Hepatocyte (in vitro differentiated cells): ENCODE measurements around the gene DES. TPM values are rescaled to one million over a fixed set of nuclear protein-coding genes. Genes with fewer than 3 reads are reported as not detected.
A peak's percentile ranks its signal among the peaks of the same experiment; 100 is the strongest.
"Not testable (repeated sequence)": the region's sequence is repeated elsewhere in the genome, so short reads cannot be mapped to it uniquely, and the experiment has no call there.

ENCODE experiments used
- DNase-seq: peaks from one replicate; pipeline ENCODE4 v3.0.0-alpha.2; 2016; ENCODE audit warnings: low spot score
- H2AFZ ChIP-seq: fragments of 200-600 bp; sonication (generic); 2 replicates; pipeline ENCODE4 v1.6.0; 2016; ENCODE audit warnings: antibody characterized with exemption, mild to moderate bottlenecking
- H3K27ac ChIP-seq: fragments of 200-600 bp; sonication (generic); 2 replicates; pipeline ENCODE4 v1.5.1; 2016; ENCODE audit warnings: mild to moderate bottlenecking
- H3K27me3 ChIP-seq: fragments of 200-600 bp; sonication (generic); 2 replicates; pipeline ENCODE4 v1.6.1; 2016
- H3K36me3 ChIP-seq: fragments of 200-600 bp; sonication (generic); replicated peaks from 2 replicates; pipeline ENCODE4 v1.5.1; 2016; ENCODE audit warnings: low read depth; ENCODE audit not compliant: insufficient read depth
- H3K4me1 ChIP-seq: fragments of 200-600 bp; sonication (generic); 2 replicates; pipeline ENCODE4 v1.5.1; 2016; ENCODE audit warnings: mild to moderate bottlenecking, moderate library complexity; ENCODE audit not compliant: insufficient read depth
- H3K4me2 ChIP-seq: fragments of 200-600 bp; sonication (generic); 2 replicates; pipeline ENCODE4 v1.6.0; 2016
- H3K4me3 ChIP-seq: fragments of 200-600 bp; sonication (generic); 2 replicates; pipeline ENCODE4 v1.5.1; 2016; ENCODE audit warnings: mild to moderate bottlenecking
- H3K79me2 ChIP-seq: fragments of 200-600 bp; sonication (generic); 2 replicates; pipeline ENCODE4 v1.6.0; 2017; ENCODE audit warnings: mild to moderate bottlenecking
- H3K9me2 ChIP-seq: fragments of 200-600 bp; sonication (generic); replicated peaks from 2 replicates; pipeline ENCODE4 v1.6.0; 2017; ENCODE audit warnings: mild to moderate bottlenecking; ENCODE audit not compliant: insufficient read depth
- H3K9me3 ChIP-seq: fragments of 200-600 bp; sonication (generic); 2 replicates; pipeline ENCODE4 v1.5.1; 2016; ENCODE audit warnings: low read depth, mild to moderate bottlenecking
- H4K20me1 ChIP-seq: fragments of 200-600 bp; sonication (generic); 2 replicates; pipeline ENCODE4 v1.6.0; 2016; ENCODE audit warnings: mild to moderate bottlenecking; ENCODE audit not compliant: insufficient read depth, poor library complexity, severe bottlenecking
- CTCF ChIP-seq: fragments of 200-600 bp; sonication (generic); IDR thresholded peaks from 2 replicates; pipeline ENCODE4 v1.5.1; 2016; ENCODE audit warnings: antibody characterized with exemption, mild to moderate bottlenecking; ENCODE audit not compliant: poor library complexity
- EZH2 ChIP-seq: fragments of 200-600 bp; sonication (generic); IDR thresholded peaks from 2 replicates; pipeline ENCODE4 v1.6.1; 2016; ENCODE audit warnings: antibody characterized with exemption, mild to moderate bottlenecking, borderline replicate concordance
- EZH2phosphoT487 ChIP-seq: fragments of 200-600 bp; sonication (generic); IDR thresholded peaks from one replicate; pipeline ENCODE4 v1.6.1; 2018; ENCODE audit warnings: antibody characterized with exemption, mild to moderate bottlenecking, low read depth, moderate library complexity; ENCODE audit not compliant: unreplicated experiment, severe bottlenecking
- WGBS: methylation state at CpG from one replicate; pipeline ENCODE4 v1.1.6; 2016; ENCODE audit warnings: low lambda C conversion rate; ENCODE audit errors: missing lambda C conversion rate; 5-methylcytosine and 5-hydroxymethylcytosine counted together
- polyA plus RNA-seq: library from polyadenylated mRNA; unstranded; fragments of >200 nt; fragmentation: Nextera tagmentation; extraction: Ambion mirVana; gene quantifications from 2 replicates; pipeline ENCODE4 v1.2.1, GENCODE V29; 2016
- total RNA-seq: library from RNA; depleted of rRNA; stranded (reverse); fragments of >200 nt; gene quantifications from 2 replicates; pipeline ENCODE4 v1.2.3, GENCODE V29; 2014

Gene DES
- total and polyA plus RNA-seq, 2 experiments from 2014 or later, result 60.9 to 103 TPM

GRCh38 chr2:219406861-219407230 is 11.3 kb upstream of the DES start:
- 62% methylated on average over 3 of the region's 3 CpGs for WGBS
- H4K20me1 ChIP-seq, result no peaks in the 10 kb centered on the region
- H3K4me1 ChIP-seq, result peaks cover 23% of the 10 kb centered on the region
- DNase-seq, result peak; percentile 72
- no peak overlapping the region for H3K4me3 ChIP-seq
- H3K36me3 ChIP-seq, result no peaks in the 10 kb centered on the region
- H3K9me3 ChIP-seq, result no peaks in the 10 kb centered on the region
- no peaks in the 10 kb centered on the region for H3K9me2 ChIP-seq
- H3K27ac ChIP-seq, result peak overlapping the region; percentile 79
- H3K4me2 ChIP-seq, result no peak overlapping the region
- TF ChIP-seq EZH2 (no peak), EZH2phosphoT487 (no peak), CTCF (no peak)
- no peaks in the 10 kb centered on the region for H3K27me3 ChIP-seq
- H2AFZ ChIP-seq, result no peak overlapping the region
- H3K79me2 ChIP-seq, result no peaks in the 10 kb centered on the region

- not testable (repeated sequence) for H3K9me2 ChIP-seq, H3K27me3 ChIP-seq, H3K4me3 ChIP-seq, H3K4me2 ChIP-seq, H3K9me3 ChIP-seq, H3K36me3 ChIP-seq, H4K20me1 ChIP-seq, H2AFZ ChIP-seq, H3K79me2 ChIP-seq, DNase-seq
- 85% methylated on average over 5 of the region's 5 CpGs for WGBS
- H3K4me1 ChIP-seq, result peaks cover 20% of the 10 kb centered on the region
- peak overlapping the region; percentile 77 for H3K27ac ChIP-seq
Observed at GRCh38 chr2:219407343-219407742, 10.8 kb upstream of the DES start.

- Histone ChIP-seq H3K27me3 (no peaks in the 10 kb centered on the region), H3K9me2 (no peaks in the 10 kb centered on the region), H3K4me3 (no peak overlapping the region), H4K20me1 (no peaks in the 10 kb centered on the region), H3K4me2 (no peak overlapping the region), H3K27ac (peak overlapping the region; percentile 77), H2AFZ (no peak overlapping the region), H3K4me1 (peaks cover 15% of the 10 kb centered on the region), H3K9me3 (no peaks in the 10 kb centered on the region), H3K79me2 (no peaks in the 10 kb centered on the region), H3K36me3 (no peaks in the 10 kb centered on the region)
- 80% methylated on average over 2 of the region's 5 CpGs for WGBS
- TF ChIP-seq CTCF (no peak), EZH2 (no peak), EZH2phosphoT487 (no peak)
- no peak for DNase-seq
Observed at GRCh38 chr2:219408204-219408603, 10.0 kb upstream of the DES start.

GRCh38 chr2:219408631-219409030 is 9.5 kb upstream of the DES start:
- Histone ChIP-seq H3K27me3 (no peaks in the 10 kb centered on the region), H3K36me3 (no peaks in the 10 kb centered on the region), H3K4me1 (peaks cover 15% of the 10 kb centered on the region), H3K9me3 (no peaks in the 10 kb centered on the region), H3K27ac (peak overlapping the region; percentile 77), H3K9me2 (no peaks in the 10 kb centered on the region), H2AFZ (no peak overlapping the region), H3K79me2 (no peaks in the 10 kb centered on the region), H4K20me1 (no peaks in the 10 kb centered on the region), H3K4me2 (no peak overlapping the region), H3K4me3 (no peak overlapping the region)
- TF ChIP-seq EZH2 (no peak), EZH2phosphoT487 (no peak), CTCF (no peak)
- 74% methylated on average over 6 of the region's 8 CpGs for WGBS
- peak; percentile 63 for DNase-seq
